Ovary (tissue), 3 donors: ENCODE data around the gene RHOJ.

ENCODE experiments used
- CTCF ChIP-seq, 3 donors: fragments of 450-650 bp in 2 of 3; fragments of 200-600 bp in 1 of 3; IDR thresholded peaks; one replicate each; pipeline versions ENCODE4 v1.5.1 to v1.8.0; 2016 to 2022; ENCODE audit warnings: antibody characterized with exemption in 3 of 3, mild to moderate bottlenecking in 1 of 3
- EP300 ChIP-seq: sonication (generic); formaldehyde crosslinking; IDR thresholded peaks from one replicate; pipeline ENCODE4 v1.6.1; 2017; ENCODE audit warnings: antibody characterized with exemption
- donor health status: DM: no; HTN: no; CAD: no.

GRCh38 chr14:63191211-63191610 lies 13.0 kb upstream of the RHOJ start:
- TF ChIP-seq EP300: no peak
- TF ChIP-seq CTCF (IDR thresholded peaks at IDR 0.05): no peak
